Osteoblast (primary cell): ENCODE results near the gene PGBD5. TPM values are rescaled to one million over a fixed set of nuclear protein-coding genes. Genes with fewer than 3 reads are reported as not detected.
A peak's percentile ranks its signal among the peaks of the same experiment; 100 is the strongest.
"Not testable (repeated sequence)": the region's sequence is repeated elsewhere in the genome, so short reads cannot be mapped to it uniquely, and the experiment has no call there.

ENCODE experiments used
- DNase-seq: peaks from one replicate; pipeline ENCODE4 v3.0.0; 2011; ENCODE audit warnings: low spot score, mixed read lengths; ENCODE audit not compliant: insufficient read length; ENCODE audit errors: missing footprints
- H2AFZ ChIP-seq: 2 replicates; pipeline ENCODE4 v1.6.0; 2011; ENCODE audit warnings: mild to moderate bottlenecking, low read length
- H3K27ac ChIP-seq: 2 replicates; pipeline ENCODE4 v1.5.1; 2011; ENCODE audit warnings: mild to moderate bottlenecking, low read depth, low read length, moderate library complexity
- H3K27me3 ChIP-seq: 2 replicates; pipeline ENCODE4 v1.6.0; 2012; ENCODE audit warnings: mild to moderate bottlenecking, control low read depth, inconsistent platforms, low read length, moderate library complexity; ENCODE audit not compliant: insufficient read depth
- H3K36me3 ChIP-seq: 2 replicates; pipeline ENCODE4 v1.5.1; 2011; ENCODE audit warnings: mild to moderate bottlenecking, low read length, control low read depth, moderate library complexity; ENCODE audit not compliant: insufficient read depth
- H3K4me1 ChIP-seq: 2 replicates; pipeline ENCODE4 v1.5.1; 2011; ENCODE audit warnings: mild to moderate bottlenecking, low read length, control low read depth, moderate library complexity; ENCODE audit not compliant: insufficient read depth
- H3K4me2 ChIP-seq: 2 replicates; pipeline ENCODE4 v1.6.0; 2011; ENCODE audit warnings: mild to moderate bottlenecking, low read length; ENCODE audit not compliant: insufficient read depth
- H3K4me3 ChIP-seq: fragments of 200-600 bp; sonication (generic); 3 replicates; pipeline ENCODE4 v1.5.1; 2012; ENCODE audit warnings: mild to moderate bottlenecking, low read length, inconsistent platforms; ENCODE audit not compliant: insufficient read depth
- H3K79me2 ChIP-seq: 2 replicates; pipeline ENCODE4 v1.6.0; 2012; ENCODE audit warnings: mild to moderate bottlenecking, low read length, control low read depth, inconsistent platforms; ENCODE audit not compliant: insufficient read depth
- H3K9me3 ChIP-seq: 2 replicates; pipeline ENCODE4 v1.5.1; 2011; ENCODE audit warnings: low read depth, low read length, control low read depth
- H4K20me1 ChIP-seq: 2 replicates; pipeline ENCODE4 v1.6.0; 2012; ENCODE audit warnings: mild to moderate bottlenecking, low read length, control low read depth; ENCODE audit not compliant: insufficient read depth
- CTCF ChIP-seq: IDR thresholded peaks from 2 replicates; pipeline ENCODE4 v1.5.1; 2011; ENCODE audit warnings: mild to moderate bottlenecking, low read depth, low read length, moderate library complexity; ENCODE audit errors: extremely low read depth
- total RNA-seq: library from RNA; depleted of rRNA; stranded (reverse); fragments of >200 nt; gene quantifications from 2 replicates; pipeline ENCODE4 v1.2.3, GENCODE V29; 2012

Gene PGBD5
- total RNA-seq: under 0.01 and 0.29 TPM in 2 replicates

- peak within 1 kb of the TSS; percentile 57 for H3K4me3 ChIP-seq
- TF ChIP-seq CTCF: no peak
- H3K9me3 ChIP-seq: no peaks in the 10 kb centered on the region
- no peaks in the 10 kb centered on the region for H3K79me2 ChIP-seq
- peak within 1 kb of the TSS; percentile 43 for H3K4me2 ChIP-seq
- no peak within 1 kb of the TSS for H3K27ac ChIP-seq
- H4K20me1 ChIP-seq: peaks cover 2% of the 10 kb centered on the region
- peak; percentile 97 for DNase-seq
- peaks cover 27% of the 10 kb centered on the region for H3K27me3 ChIP-seq
- no peaks in the 10 kb centered on the region for H3K36me3 ChIP-seq
- no peaks in the 10 kb centered on the region for H3K4me1 ChIP-seq
- H2AFZ ChIP-seq: no peak within 1 kb of the TSS
These were observed at the start of gene PGBD5 for GRCh38 chr1:230426246-230427093. Gene PGBD5 (minus strand): TSS chr1:230426332. CDS start chr1:230425928, 404 bp downstream.

GRCh38 chr1:230474924-230475323 is 48.8 kb upstream of the PGBD5 start:
- not testable (repeated sequence) for H3K36me3 ChIP-seq, H2AFZ ChIP-seq, H3K79me2 ChIP-seq, H4K20me1 ChIP-seq, H3K4me3 ChIP-seq, H3K27me3 ChIP-seq, H3K27ac ChIP-seq, H3K4me1 ChIP-seq, DNase-seq, H3K9me3 ChIP-seq, H3K4me2 ChIP-seq

- not testable (repeated sequence) for H3K9me3 ChIP-seq, H3K79me2 ChIP-seq, H3K36me3 ChIP-seq, H3K27me3 ChIP-seq, H3K4me1 ChIP-seq, H2AFZ ChIP-seq, H4K20me1 ChIP-seq, H3K27ac ChIP-seq, H3K4me3 ChIP-seq, DNase-seq, H3K4me2 ChIP-seq
These were observed 44.6 kb upstream of the PGBD5 start for GRCh38 chr1:230470750-230471149.

- H3K4me2 ChIP-seq: no peak overlapping the region
- H3K4me1 ChIP-seq: no peaks in the 10 kb centered on the region
- no peaks in the 10 kb centered on the region for H3K79me2 ChIP-seq
- H3K9me3 ChIP-seq: no peaks in the 10 kb centered on the region
- TF ChIP-seq CTCF: no peak
- no peaks in the 10 kb centered on the region for H3K36me3 ChIP-seq
- H4K20me1 ChIP-seq: no peaks in the 10 kb centered on the region
- no peak overlapping the region for H3K4me3 ChIP-seq
- no peaks in the 10 kb centered on the region for H3K27me3 ChIP-seq
- no peak overlapping the region for H2AFZ ChIP-seq
- no peak for DNase-seq
- no peak overlapping the region for H3K27ac ChIP-seq
These were observed 43.1 kb upstream of the PGBD5 start for GRCh38 chr1:230469271-230469670.

GRCh38 chr1:230465691-230466090 is 39.6 kb upstream of the PGBD5 start:
- no peaks in the 10 kb centered on the region for H4K20me1 ChIP-seq
- H3K79me2 ChIP-seq: no peaks in the 10 kb centered on the region
- H3K9me3 ChIP-seq: no peaks in the 10 kb centered on the region
- no peak overlapping the region for H2AFZ ChIP-seq
- H3K4me3 ChIP-seq: no peak overlapping the region
- no peak for TF ChIP-seq CTCF
- no peak overlapping the region for H3K4me2 ChIP-seq
- no peaks in the 10 kb centered on the region for H3K27me3 ChIP-seq
- H3K27ac ChIP-seq: no peak overlapping the region
- H3K36me3 ChIP-seq: no peaks in the 10 kb centered on the region
- DNase-seq: no peak
- H3K4me1 ChIP-seq: no peaks in the 10 kb centered on the region
